Measurements from ENCODE around the gene MYOM3. TPM values are rescaled to one million over a fixed set of nuclear protein-coding genes. Genes with fewer than 3 reads are reported as not detected.

MYOM3 gene
- total RNA-seq, 1 experiment from 2014 or later: not detected

GRCh38 chr1:24098943-24099638, 12.8 kb downstream of the MYOM3 start:
- CTCF ChIA-PET: no interaction called here
- intact Hi-C loops (cut with micrococcal nuclease; ENCODE audit: unreplicated experiment): no loop called here
- Histone ChIP-seq H3K36me3 (ENCODE audit: insufficient read depth, low read length, poor library complexity, severe bottlenecking) (no peaks in the 10 kb centered on the region), H3K4me1 (ENCODE audit: insufficient read depth, low read length, poor library complexity, severe bottlenecking) (peaks cover 4% of the 10 kb centered on the region), H3K4me3 (ENCODE audit: low read depth, low read length, poor library complexity, severe bottlenecking) (no peak overlapping the region), H3K27me3 (replicated peaks; ENCODE audit: insufficient read depth, low read depth, low read length, poor library complexity) (no peaks in the 10 kb centered on the region), H3K27ac (ENCODE audit: low read depth, low read length, poor library complexity, severe bottlenecking) (no peak overlapping the region), H3K9me3 (ENCODE audit: low read depth, low read length, poor library complexity, severe bottlenecking) (no peaks in the 10 kb centered on the region)
- BruUV-seq (replicated peaks): no TSS peak
- TF ChIP-seq EZH2 (IDR thresholded peaks at IDR 0.05; ENCODE audit: borderline replicate concordance, low read depth, low read length, poor library complexity, severe bottlenecking) (no peak), CTCF (conservative IDR thresholded peaks at IDR 0.05; ENCODE audit: low read depth, low read length) (no peak)
- POLR2A ChIA-PET (ENCODE audit: low non-redundant PET): no interaction called here
- DNase-seq (ENCODE audit: low spot score): no peak

- H3K4me1 ChIP-seq (ENCODE audit: insufficient read depth, low read length, poor library complexity, severe bottlenecking): peaks cover 4% of the 10 kb centered on the region
- CTCF ChIA-PET: no interaction called here
- POLR2A ChIA-PET (ENCODE audit: low non-redundant PET): no interaction called here
- H3K27ac ChIP-seq (ENCODE audit: low read depth, low read length, poor library complexity, severe bottlenecking): no peak overlapping the region
- intact Hi-C loops (cut with micrococcal nuclease; ENCODE audit: unreplicated experiment): no loop called here
- H3K27me3 ChIP-seq (replicated peaks; ENCODE audit: insufficient read depth, low read depth, low read length, poor library complexity): no peaks in the 10 kb centered on the region
- TF ChIP-seq EZH2 (IDR thresholded peaks at IDR 0.05; ENCODE audit: borderline replicate concordance, low read depth, low read length, poor library complexity, severe bottlenecking) (no peak), CTCF (conservative IDR thresholded peaks at IDR 0.05; ENCODE audit: low read depth, low read length) (no peak)
- BruUV-seq (replicated peaks): no TSS peak
- no peak overlapping the region for H3K4me3 ChIP-seq (ENCODE audit: low read depth, low read length, poor library complexity, severe bottlenecking)
- DNase-seq (ENCODE audit: low spot score): no peak
- no peaks in the 10 kb centered on the region for H3K36me3 ChIP-seq (ENCODE audit: insufficient read depth, low read length, poor library complexity, severe bottlenecking)
- no peaks in the 10 kb centered on the region for H3K9me3 ChIP-seq (ENCODE audit: low read depth, low read length, poor library complexity, severe bottlenecking)
These were observed 13.8 kb downstream of the MYOM3 start for GRCh38 chr1:24098102-24098501.

- TF ChIP-seq CTCF (conservative IDR thresholded peaks at IDR 0.05; ENCODE audit: low read depth, low read length) (no peak), EZH2 (IDR thresholded peaks at IDR 0.05; ENCODE audit: borderline replicate concordance, low read depth, low read length, poor library complexity, severe bottlenecking) (no peak)
- Histone ChIP-seq H3K9me3 (ENCODE audit: low read depth, low read length, poor library complexity, severe bottlenecking) (no peaks in the 10 kb centered on the region), H3K27ac (ENCODE audit: low read depth, low read length, poor library complexity, severe bottlenecking) (no peak overlapping the region), H3K4me1 (ENCODE audit: insufficient read depth, low read length, poor library complexity, severe bottlenecking) (peaks cover 4% of the 10 kb centered on the region), H3K36me3 (ENCODE audit: insufficient read depth, low read length, poor library complexity, severe bottlenecking) (no peaks in the 10 kb centered on the region), H3K4me3 (ENCODE audit: low read depth, low read length, poor library complexity, severe bottlenecking) (no peak overlapping the region), H3K27me3 (replicated peaks; ENCODE audit: insufficient read depth, low read depth, low read length, poor library complexity) (no peaks in the 10 kb centered on the region)
- CTCF ChIA-PET: interaction anchor here (0.6 kb wide), 1 partner anchor 228 kb away, joined by 4 read pairs; no protein-coding TSS in a partner anchor
- no TSS peak for BruUV-seq (replicated peaks)
- POLR2A ChIA-PET (ENCODE audit: low non-redundant PET): no interaction called here
- no peak for DNase-seq (ENCODE audit: low spot score)
- intact Hi-C loops (cut with micrococcal nuclease; ENCODE audit: unreplicated experiment): no loop called here
These were observed 14.3 kb downstream of the MYOM3 start for GRCh38 chr1:24097663-24098062.

All from A673 (cell line).